Measurements from ENCODE around the gene RBMS1.

The RBMS1 gene

DNA sequence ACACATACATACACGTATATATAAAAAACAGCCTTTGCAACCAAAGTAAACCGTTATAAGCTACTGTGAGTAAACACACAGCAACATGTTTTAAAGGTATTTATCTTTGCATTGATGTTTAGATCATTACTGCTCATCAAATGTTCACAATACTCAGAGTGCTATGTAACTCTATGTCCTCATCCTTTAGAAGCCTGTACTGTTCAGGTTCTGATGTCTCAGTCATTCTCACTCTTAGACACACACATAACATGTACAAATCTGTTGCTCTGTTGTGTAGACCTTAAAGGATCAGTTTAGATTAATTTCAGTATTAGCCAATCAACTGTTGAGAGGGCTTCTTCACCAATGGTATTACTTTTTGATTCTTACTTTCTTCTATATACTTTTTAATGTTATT, 153.9 kb downstream of the RBMS1 start:
- no peaks in the 10 kb centered on the region for H3F3A ChIP-seq (ENCODE audit: control insufficient read depth, insufficient read depth)
- no peaks in the 10 kb centered on the region for H4K20me1 ChIP-seq (ENCODE audit: control insufficient read depth, insufficient read depth, low read depth, low read length)
- H3K36me3 ChIP-seq (ENCODE audit: control insufficient read depth, low read length), result no peaks in the 10 kb centered on the region
- no peaks in the 10 kb centered on the region for H3K9me2 ChIP-seq (replicated peaks; ENCODE audit: control insufficient read depth, low read length)
- H3K4me1 ChIP-seq (ENCODE audit: control insufficient read depth, low read length), result no peaks in the 10 kb centered on the region
- H3K4me2 ChIP-seq (ENCODE audit: low read length), result no peak overlapping the region
- H3K27ac ChIP-seq (ENCODE audit: low read depth, low read length), result no peak overlapping the region
- no peaks in the 10 kb centered on the region for H3K9me3 ChIP-seq (ENCODE audit: control insufficient read depth, insufficient read depth, low read length)
- TF ChIP-seq EZH2phosphoT487 (IDR thresholded peaks at IDR 0.05; ENCODE audit: borderline replicate concordance, low read length), result no peak
- TF ChIP-seq, protein P1, sequence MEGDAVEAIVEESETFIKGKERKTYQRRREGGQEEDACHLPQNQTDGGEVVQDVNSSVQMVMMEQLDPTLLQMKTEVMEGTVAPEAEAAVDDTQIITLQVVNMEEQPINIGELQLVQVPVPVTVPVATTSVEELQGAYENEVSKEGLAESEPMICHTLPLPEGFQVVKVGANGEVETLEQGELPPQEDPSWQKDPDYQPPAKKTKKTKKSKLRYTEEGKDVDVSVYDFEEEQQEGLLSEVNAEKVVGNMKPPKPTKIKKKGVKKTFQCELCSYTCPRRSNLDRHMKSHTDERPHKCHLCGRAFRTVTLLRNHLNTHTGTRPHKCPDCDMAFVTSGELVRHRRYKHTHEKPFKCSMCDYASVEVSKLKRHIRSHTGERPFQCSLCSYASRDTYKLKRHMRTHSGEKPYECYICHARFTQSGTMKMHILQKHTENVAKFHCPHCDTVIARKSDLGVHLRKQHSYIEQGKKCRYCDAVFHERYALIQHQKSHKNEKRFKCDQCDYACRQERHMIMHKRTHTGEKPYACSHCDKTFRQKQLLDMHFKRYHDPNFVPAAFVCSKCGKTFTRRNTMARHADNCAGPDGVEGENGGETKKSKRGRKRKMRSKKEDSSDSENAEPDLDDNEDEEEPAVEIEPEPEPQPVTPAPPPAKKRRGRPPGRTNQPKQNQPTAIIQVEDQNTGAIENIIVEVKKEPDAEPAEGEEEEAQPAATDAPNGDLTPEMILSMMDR (IDR thresholded peaks at IDR 0.05; ENCODE audit: low read depth, low read length, poor library complexity, severe bottlenecking), result no peak
- H3K4me3 ChIP-seq (ENCODE audit: low read length), result no peak overlapping the region
- no peaks in the 10 kb centered on the region for H3K27me3 ChIP-seq (ENCODE audit: control insufficient read depth, low read length)
- H3K79me2 ChIP-seq (ENCODE audit: control insufficient read depth, low read length), result no peaks in the 10 kb centered on the region

DNA sequence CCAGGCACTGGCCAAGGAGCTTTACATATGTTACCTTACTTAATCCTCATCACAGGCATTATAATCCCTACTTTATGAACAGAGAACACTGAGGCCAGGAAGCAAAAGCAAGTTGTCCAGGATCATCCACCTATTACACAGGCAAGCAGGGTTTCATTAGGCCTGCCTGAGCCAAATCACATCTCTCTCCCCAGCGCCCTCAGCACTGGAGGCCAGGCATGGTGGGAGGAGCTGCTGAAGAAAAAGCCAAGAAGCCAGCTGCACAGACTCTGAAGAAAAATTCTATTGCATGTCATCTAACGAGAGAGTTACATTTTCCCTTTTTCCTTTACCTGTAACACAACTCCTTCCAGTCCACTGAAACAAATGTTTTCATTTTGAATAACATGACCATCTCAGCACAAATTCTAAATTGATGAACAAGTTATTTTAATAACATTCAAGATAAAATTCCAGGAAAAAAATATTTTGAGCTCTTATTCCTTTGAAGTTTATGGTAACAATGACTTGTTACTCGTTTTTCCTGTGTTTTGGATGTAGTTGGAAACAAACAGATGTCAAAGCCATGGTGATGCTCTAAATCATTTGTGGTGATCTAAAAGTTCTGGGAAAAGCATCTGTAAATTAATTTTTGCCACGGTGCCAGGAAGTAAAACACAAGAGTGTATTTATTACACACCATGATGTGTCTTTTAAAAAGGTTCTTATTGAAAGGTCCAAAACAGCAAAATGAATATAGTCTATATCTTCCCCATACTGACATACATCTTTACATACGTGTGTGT, 154.5 kb downstream of the RBMS1 start:
- H3F3A ChIP-seq (ENCODE audit: control insufficient read depth, insufficient read depth), result no peaks in the 10 kb centered on the region
- TF ChIP-seq, protein P1 (IDR thresholded peaks at IDR 0.05; ENCODE audit: low read depth, low read length, poor library complexity, severe bottlenecking), result no peak
- no peak for TF ChIP-seq EZH2phosphoT487 (IDR thresholded peaks at IDR 0.05; ENCODE audit: borderline replicate concordance, low read length)
- no peak overlapping the region for H3K27ac ChIP-seq (ENCODE audit: low read depth, low read length)
- no peaks in the 10 kb centered on the region for H3K36me3 ChIP-seq (ENCODE audit: control insufficient read depth, low read length)
- H3K4me2 ChIP-seq (ENCODE audit: low read length), result no peak overlapping the region
- no peak overlapping the region for H3K4me3 ChIP-seq (ENCODE audit: low read length)
- no peaks in the 10 kb centered on the region for H3K9me3 ChIP-seq (ENCODE audit: control insufficient read depth, insufficient read depth, low read length)
- no peaks in the 10 kb centered on the region for H3K79me2 ChIP-seq (ENCODE audit: control insufficient read depth, low read length)
- H3K9me2 ChIP-seq (replicated peaks; ENCODE audit: control insufficient read depth, low read length), result no peaks in the 10 kb centered on the region
- no peaks in the 10 kb centered on the region for H3K4me1 ChIP-seq (ENCODE audit: control insufficient read depth, low read length)
- 0 out of 2 replicates have a peak, but pooled peaks cover 3% of the 10 kb centered on the region for H3K27me3 ChIP-seq (ENCODE audit: control insufficient read depth, low read length)
- H4K20me1 ChIP-seq (ENCODE audit: control insufficient read depth, insufficient read depth, low read depth, low read length), result no peaks in the 10 kb centered on the region

GRCh38 chr2:160337728-160338127, 155.9 kb downstream of the RBMS1 start:
- Histone ChIP-seq H3K79me2 (ENCODE audit: control insufficient read depth, low read length) (no peaks in the 10 kb centered on the region), H3F3A (ENCODE audit: control insufficient read depth, insufficient read depth) (no peaks in the 10 kb centered on the region), H3K4me3 (ENCODE audit: low read length) (no peak overlapping the region), H3K4me1 (ENCODE audit: control insufficient read depth, low read length) (no peaks in the 10 kb centered on the region), H3K9me3 (ENCODE audit: control insufficient read depth, insufficient read depth, low read length) (no peaks in the 10 kb centered on the region), H3K27me3 (ENCODE audit: control insufficient read depth, low read length) (0 out of 2 replicates have a peak, but pooled peaks cover 3% of the 10 kb centered on the region), H3K27ac (ENCODE audit: low read depth, low read length) (no peak overlapping the region), H3K36me3 (ENCODE audit: control insufficient read depth, low read length) (no peaks in the 10 kb centered on the region), H3K4me2 (ENCODE audit: low read length) (no peak overlapping the region), H4K20me1 (ENCODE audit: control insufficient read depth, insufficient read depth, low read depth, low read length) (no peaks in the 10 kb centered on the region), H3K9me2 (replicated peaks; ENCODE audit: control insufficient read depth, low read length) (no peaks in the 10 kb centered on the region)
- no peak for TF ChIP-seq EZH2phosphoT487 (IDR thresholded peaks at IDR 0.05; ENCODE audit: borderline replicate concordance, low read length)
- TF ChIP-seq, protein P1 (IDR thresholded peaks at IDR 0.05; ENCODE audit: low read depth, low read length, poor library complexity, severe bottlenecking), result no peak

Measured in DOHH2 (cell line).